Tibial nerve (tissue), 4 donors: ENCODE results near the gene PARP8. TPM values are rescaled to one million over a fixed set of nuclear protein-coding genes. Genes with fewer than 3 reads are reported as not detected.

ENCODE experiments used
- DNase-seq, 2 donors: peaks; one replicate each; pipeline ENCODE4 v3.0.0-alpha.2; 2019; ENCODE audit warnings: low spot score in 2 of 2
- H3K27ac ChIP-seq, 4 donors: fragments of 200-600 bp; sonication (generic) in 3 of 4; one replicate each; pipeline ENCODE4 v1.5.1; 2017 to 2019; ENCODE audit warnings: mild to moderate bottlenecking in 1 of 4
- H3K27me3 ChIP-seq, 2 donors: fragments of 200-600 bp; sonication (generic) in 1 of 2; one replicate each; pipeline versions ENCODE4 v1.5.1 to v1.6.0; 2017 to 2019
- H3K36me3 ChIP-seq, 3 donors: fragments of 200-600 bp; sonication (generic); one replicate each; pipeline ENCODE4 v1.5.1; 2018 to 2019
- H3K4me1 ChIP-seq, 4 donors: fragments of 200-600 bp; sonication (generic) in 3 of 4; one replicate each; pipeline ENCODE4 v1.5.1; 2017 to 2019
- H3K4me3 ChIP-seq, 4 donors: fragments of 200-600 bp; sonication (generic) in 3 of 4; one replicate each; pipeline ENCODE4 v1.5.1; 2017 to 2019; ENCODE audit warnings: mild to moderate bottlenecking in 1 of 4, moderate library complexity in 1 of 4
- H3K9me3 ChIP-seq, 4 donors: fragments of 200-600 bp; sonication (generic) in 3 of 4; one replicate each; pipeline ENCODE4 v1.5.1; 2017 to 2019
- EP300 ChIP-seq, 2 donors: sonication (generic); formaldehyde crosslinking; IDR thresholded peaks; one replicate each; pipeline ENCODE4 v1.6.1; 2017; ENCODE audit warnings: antibody characterized with exemption in 2 of 2, mild to moderate bottlenecking in 1 of 2
- POLR2A ChIP-seq, 2 donors: fragments of 450-650 bp; IDR thresholded peaks; one replicate each; pipeline ENCODE4 v1.6.1; 2017; ENCODE audit warnings: antibody characterized with exemption in 2 of 2, mild to moderate bottlenecking in 2 of 2, moderate library complexity in 2 of 2
- WGBS, 2 donors: methylation state at CpG; one replicate each; pipeline ENCODE4 v1.1.5; 2018; 5-methylcytosine and 5-hydroxymethylcytosine counted together
- total RNA-seq, 4 donors: library from RNA; depleted of rRNA; stranded (reverse); fragments of >200 nt; gene quantifications; one replicate each; pipeline ENCODE4 v1.1.0, GENCODE V29; 2016
- TF ChIP-seq, protein P1 (sequence below), 5 experiments: fragments of 200-600 bp in 3 of 5; fragments of 450-650 bp in 2 of 5; sonication (generic) in 3 of 5; IDR thresholded peaks; one replicate each; pipeline ENCODE4 v1.5.1; 2016 to 2019; ENCODE audit warnings: antibody characterized with exemption in 5 of 5, mild to moderate bottlenecking in 3 of 5, moderate library complexity in 2 of 5

The PARP8 gene
- total RNA-seq, 4 donors from 2014 or later: 10.4 to 24.7 (median 18.8) TPM

GRCh38 chr5:50733741-50734140, 67.3 kb downstream of the PARP8 start:
- Histone ChIP-seq H3K4me1 (peaks cover 0 to 5% (median 0%) of the 10 kb centered on the region in 4 donors), H3K27ac (no peak overlapping the region), H3K9me3 (no peaks in the 10 kb centered on the region), H3K36me3 (no peaks in the 10 kb centered on the region), H3K4me3 (no peak overlapping the region), H3K27me3 (no peaks in the 10 kb centered on the region)
- TF ChIP-seq POLR2A (IDR thresholded peaks at IDR 0.05): no peak
- TF ChIP-seq EP300 (IDR thresholded peaks at IDR 0.05): no peak
- TF ChIP-seq, protein P1, sequence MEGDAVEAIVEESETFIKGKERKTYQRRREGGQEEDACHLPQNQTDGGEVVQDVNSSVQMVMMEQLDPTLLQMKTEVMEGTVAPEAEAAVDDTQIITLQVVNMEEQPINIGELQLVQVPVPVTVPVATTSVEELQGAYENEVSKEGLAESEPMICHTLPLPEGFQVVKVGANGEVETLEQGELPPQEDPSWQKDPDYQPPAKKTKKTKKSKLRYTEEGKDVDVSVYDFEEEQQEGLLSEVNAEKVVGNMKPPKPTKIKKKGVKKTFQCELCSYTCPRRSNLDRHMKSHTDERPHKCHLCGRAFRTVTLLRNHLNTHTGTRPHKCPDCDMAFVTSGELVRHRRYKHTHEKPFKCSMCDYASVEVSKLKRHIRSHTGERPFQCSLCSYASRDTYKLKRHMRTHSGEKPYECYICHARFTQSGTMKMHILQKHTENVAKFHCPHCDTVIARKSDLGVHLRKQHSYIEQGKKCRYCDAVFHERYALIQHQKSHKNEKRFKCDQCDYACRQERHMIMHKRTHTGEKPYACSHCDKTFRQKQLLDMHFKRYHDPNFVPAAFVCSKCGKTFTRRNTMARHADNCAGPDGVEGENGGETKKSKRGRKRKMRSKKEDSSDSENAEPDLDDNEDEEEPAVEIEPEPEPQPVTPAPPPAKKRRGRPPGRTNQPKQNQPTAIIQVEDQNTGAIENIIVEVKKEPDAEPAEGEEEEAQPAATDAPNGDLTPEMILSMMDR (IDR thresholded peaks at IDR 0.05): no peak
- 90 to 91% methylated on average over 3 of the region's 3 CpGs for WGBS, 2 donors
- no peak for DNase-seq

GRCh38 chr5:50738864-50739263, 72.4 kb downstream of the PARP8 start:
- Histone ChIP-seq H3K9me3 (no peaks in the 10 kb centered on the region), H3K27me3 (no peaks in the 10 kb centered on the region), H3K4me1 (peaks cover 0 to 7% (median 1%) of the 10 kb centered on the region in 4 donors), H3K27ac (no peak overlapping the region), H3K4me3 (no peak overlapping the region), H3K36me3 (no peaks in the 10 kb centered on the region)
- TF ChIP-seq, protein P1 (IDR thresholded peaks at IDR 0.05): no peak
- no peak for TF ChIP-seq EP300 (IDR thresholded peaks at IDR 0.05)
- no peak for TF ChIP-seq POLR2A (IDR thresholded peaks at IDR 0.05)
- DNase-seq: no peak
- WGBS, 2 donors: 64 to 76% methylated on average over 1 of the region's 1 CpG

- H3K4me3 ChIP-seq: no peak overlapping the region
- TF ChIP-seq POLR2A (IDR thresholded peaks at IDR 0.05) (no peak), EP300 (IDR thresholded peaks at IDR 0.05) (no peak)
- TF ChIP-seq, protein P1 (IDR thresholded peaks at IDR 0.05): no peak
- no peaks in the 10 kb centered on the region for H3K36me3 ChIP-seq
- WGBS, 2 donors: 75 to 77% methylated on average over 4 of the region's 4 CpGs
- H3K4me1 ChIP-seq: peaks cover 0 to 22% (median 9%) of the 10 kb centered on the region in 4 donors
- no peaks in the 10 kb centered on the region for H3K27me3 ChIP-seq
- H3K9me3 ChIP-seq: no peaks in the 10 kb centered on the region
- no peak for DNase-seq
- no peak overlapping the region for H3K27ac ChIP-seq
These were observed 74.4 kb downstream of the PARP8 start for GRCh38 chr5:50740832-50741231.

GRCh38 chr5:50744776-50745175, 78.3 kb downstream of the PARP8 start:
- TF ChIP-seq POLR2A (IDR thresholded peaks at IDR 0.05) (no peak), EP300 (IDR thresholded peaks at IDR 0.05) (no peak)
- TF ChIP-seq, protein P1 (IDR thresholded peaks at IDR 0.05): no peak
- 27 to 34% methylated on average over 2 of the region's 2 CpGs for WGBS, 2 donors
- Histone ChIP-seq H3K27me3 (no peaks in the 10 kb centered on the region), H3K4me1 (peaks cover 0 to 25% (median 9%) of the 10 kb centered on the region in 4 donors), H3K4me3 (peak overlapping the region in 3 of 4 donors; percentile 18 to 34 (median 30)), H3K27ac (peak overlapping the region in 3 of 4 donors; percentile 37 to 58 (median 40)), H3K9me3 (no peaks in the 10 kb centered on the region), H3K36me3 (no peaks in the 10 kb centered on the region)
- DNase-seq: no peak

- TF ChIP-seq, protein P1 (IDR thresholded peaks at IDR 0.05): no peak
- TF ChIP-seq EP300 (IDR thresholded peaks at IDR 0.05) (no peak), POLR2A (IDR thresholded peaks at IDR 0.05) (no peak)
- 83 to 85% methylated on average over 3 of the region's 3 CpGs for WGBS, 2 donors
- Histone ChIP-seq H3K27me3 (no peaks in the 10 kb centered on the region), H3K4me1 (peaks cover 0 to 25% (median 9%) of the 10 kb centered on the region in 4 donors), H3K36me3 (no peaks in the 10 kb centered on the region), H3K4me3 (peak overlapping the region in 1 of 4 donors; percentile 34), H3K9me3 (no peaks in the 10 kb centered on the region), H3K27ac (peak overlapping the region in 3 of 4 donors; percentile 37 to 58 (median 40))
- DNase-seq: no peak
These were observed 78.9 kb downstream of the PARP8 start for GRCh38 chr5:50745221-50745910.
